Endothelial cell of umbilical vein (primary cell): Measurements from ENCODE around the gene LRRC46. TPM values are rescaled to one million over a fixed set of nuclear protein-coding genes. Genes with fewer than 3 reads are reported as not detected.

Source experiments
- BruUV-seq: library from RNA; stranded (reverse); fragments of 400-500 nt; replicated peaks from 2 replicates; lab custom pipeline; 2021; lab: Mats Ljungman, UMichigan
- CTCF ChIA-PET: fragments of 300-600, 350-600 bp; sonication (Branson Sonifier 250); formaldehyde crosslinking; loops from one replicate; lab custom pipeline; 2021; ENCODE audit warnings: antibody characterized with exemption, inconsistent platforms; lab: Charles Lee
- POLR2A ChIA-PET: fragments of 300-600, 350-600 bp; sonication (Branson Sonifier 250); formaldehyde crosslinking; loops from one replicate; lab custom pipeline; 2021; ENCODE audit warnings: antibody characterized with exemption, inconsistent platforms; lab: Charles Lee
- DNase-seq: peaks from one replicate; pipeline ENCODE4 v3.0.0-alpha.2; 2011; ENCODE audit warnings: low read depth, low spot score
- FAIRE-seq: peaks from 2 replicates; lab custom pipeline; 2011; peaks lifted over from hg19 to GRCh38; lab: Jason Lieb, UNC
- H2AFZ ChIP-seq: 2 replicates; pipeline ENCODE4 v1.6.0; 2012; ENCODE audit warnings: low read depth, low read length, control low read depth, inconsistent platforms
- H3K27ac ChIP-seq: 2 replicates; pipeline ENCODE4 v1.5.1; 2011; ENCODE audit warnings: low read depth, mild to moderate bottlenecking, control low read depth, low read length, moderate library complexity; ENCODE audit not compliant: insufficient read depth
- H3K27me3 ChIP-seq, 2 experiments: 2 replicates each; pipeline versions ENCODE4 v1.6.0 to v1.6.1; 2011; ENCODE audit warnings: low read length in 2 of 2, mixed read lengths in 1 of 2; ENCODE audit not compliant: control insufficient read depth in 2 of 2, insufficient read depth in 2 of 2
- H3K36me3 ChIP-seq, 2 experiments: 2 replicates in 1 of 2; 3 replicates in 1 of 2; pipeline ENCODE4 v1.5.1; 2011; ENCODE audit warnings: low read length in 2 of 2, mild to moderate bottlenecking in 1 of 2, moderate library complexity in 1 of 2; ENCODE audit not compliant: control insufficient read depth in 2 of 2, insufficient read depth in 2 of 2; ENCODE audit errors: extremely low read depth in 1 of 2
- H3K4me1 ChIP-seq: 3 replicates; pipeline ENCODE4 v1.5.1; 2011; ENCODE audit warnings: mild to moderate bottlenecking, low read length; ENCODE audit not compliant: control insufficient read depth, insufficient read depth; ENCODE audit errors: extremely low read depth
- H3K4me2 ChIP-seq: 2 replicates; pipeline ENCODE4 v1.6.1; 2011; ENCODE audit warnings: low read length, control low read depth, mixed read lengths; ENCODE audit not compliant: insufficient read depth
- H3K4me3 ChIP-seq, 3 experiments: fragments of 200-600 bp in 1 of 3; sonication (generic), shearing (Covaris generic) in 1 of 3; replicated peaks in 1 of 3; 2 replicates each; pipeline ENCODE4 v1.5.1; 2011 to 2016; ENCODE audit warnings: control low read depth in 3 of 3, low read length in 3 of 3, mild to moderate bottlenecking in 2 of 3, inconsistent platforms in 1 of 3, low read depth in 1 of 3, moderate library complexity in 1 of 3; ENCODE audit not compliant: insufficient read depth in 1 of 3
- H3K79me2 ChIP-seq: 2 replicates; pipeline ENCODE4 v1.6.0; 2012; ENCODE audit warnings: low read length, inconsistent platforms; ENCODE audit not compliant: control insufficient read depth, insufficient read depth
- H3K9ac ChIP-seq: replicated peaks from 2 replicates; pipeline ENCODE3; 2011; ENCODE audit warnings: low read length, control low read depth; ENCODE audit not compliant: insufficient read depth; ENCODE audit errors: extremely low read depth
- H3K9me1 ChIP-seq: replicated peaks from 3 replicates; pipeline ENCODE4 v1.6.0; 2011; ENCODE audit warnings: mild to moderate bottlenecking, low read length; ENCODE audit not compliant: control insufficient read depth, insufficient read depth; ENCODE audit errors: extremely low read depth
- H3K9me3 ChIP-seq: replicated peaks from 2 replicates; pipeline ENCODE4 v1.5.1; 2012; ENCODE audit warnings: low read length, inconsistent platforms; ENCODE audit not compliant: control insufficient read depth, insufficient read depth
- H4K20me1 ChIP-seq: replicated peaks from 2 replicates; pipeline ENCODE3; 2011; ENCODE audit warnings: mild to moderate bottlenecking, low read length; ENCODE audit not compliant: control insufficient read depth, insufficient read depth; ENCODE audit errors: extremely low read depth
- CTCF ChIP-seq, 2 donors: IDR thresholded peaks; 1 replicate in 1 of 2; 2 replicates in 1 of 2; pipeline ENCODE4 v1.5.1; 2011; ENCODE audit warnings: low read length in 2 of 2, mild to moderate bottlenecking in 2 of 2, moderate library complexity in 2 of 2, control low read depth in 1 of 2, inconsistent platforms in 1 of 2, low read depth in 1 of 2; ENCODE audit not compliant: insufficient read depth in 1 of 2; ENCODE audit errors: extremely low read depth in 1 of 2
- EZH2 ChIP-seq: IDR thresholded peaks from 2 replicates; pipeline ENCODE4 v1.6.1; 2012; ENCODE audit warnings: borderline replicate concordance, low read depth, mild to moderate bottlenecking, moderate library complexity, low read length, inconsistent platforms; ENCODE audit not compliant: severe bottlenecking
- FOS ChIP-seq: IDR thresholded peaks from 2 replicates; pipeline ENCODE4 v1.6.1; 2011; ENCODE audit warnings: mild to moderate bottlenecking, low read length, moderate library complexity, borderline replicate concordance; ENCODE audit not compliant: insufficient read depth
- GATA2 ChIP-seq: IDR thresholded peaks from 2 replicates; pipeline ENCODE4 v1.7.0; 2011; ENCODE audit warnings: low read depth, mild to moderate bottlenecking, moderate library complexity, mixed read lengths, low read length; ENCODE audit not compliant: insufficient read length, insufficient read depth
- JUN ChIP-seq: IDR thresholded peaks from 2 replicates; pipeline ENCODE4 v1.6.1; 2011; ENCODE audit warnings: borderline replicate concordance, low read depth; ENCODE audit not compliant: insufficient read length, insufficient read depth
- MAX ChIP-seq: IDR thresholded peaks from 2 replicates; pipeline ENCODE4 v1.6.1; 2011; ENCODE audit not compliant: insufficient read depth, insufficient read length
- MYC ChIP-seq: IDR thresholded peaks from one replicate; pipeline ENCODE4 v1.6.1; 2011; ENCODE audit warnings: mild to moderate bottlenecking, low read depth, low read length
- POLR2A ChIP-seq: IDR thresholded peaks from 2 replicates; pipeline ENCODE4 v1.6.1; 2012; ENCODE audit warnings: low read depth, mild to moderate bottlenecking, control low read depth, low read length
- POLR2AphosphoS5 ChIP-seq: IDR thresholded peaks from 2 replicates; pipeline ENCODE4 v1.6.1; 2012; ENCODE audit warnings: low read depth, mild to moderate bottlenecking, control low read depth, low read length, moderate library complexity; ENCODE audit not compliant: insufficient read depth
- dilution Hi-C: fragments of 300-500 bp; cut with MboI; formaldehyde crosslinking; loops from one replicate; pipeline ENCODE4 v1.15.0; 2019; ENCODE audit warnings: low sequenced_read_pairs; ENCODE audit not compliant: extremely low pct_ligation_motif_present
- intact Hi-C: fragments of 100-400 bp; cut with micrococcal nuclease; formaldehyde crosslinking; loops from one replicate; pipeline ENCODE4 v1.10.0; 2022
- polyA plus RNA-seq, 4 experiments: library from polyadenylated mRNA; depleted of rRNA in 3 of 4; stranded (reverse) in 3 of 4; unstranded in 1 of 4; fragments of >200 nt; gene quantifications; 2 replicates each; pipeline versions ENCODE4 v1.2.1 to v1.2.3, GENCODE V29; 2011 to 2012; ENCODE audit warnings: missing spikeins in 1 of 4
- total RNA-seq: library from RNA; stranded (reverse); gene quantifications from 2 replicates; pipeline ENCODE4 v1.2.3, GENCODE V29; 2021

The LRRC46 gene
- total and polyA plus RNA-seq, 2 donors (not counting 3 experiments of a cell fraction or from before 2014, with no cell fraction given), result 0.36 to 0.42 TPM

- no peaks in the 10 kb centered on the region for H3K9me3 ChIP-seq
- intact Hi-C loops, result no loop called here
- no TSS peak for BruUV-seq
- H3K27me3 ChIP-seq, result peaks cover 45 to 60% of the 10 kb centered on the region in 2 experiments
- DNase-seq, result no peak
- H2AFZ ChIP-seq, result no peak overlapping the region
- no peaks in the 10 kb centered on the region for H3K4me1 ChIP-seq
- H3K79me2 ChIP-seq, result no peaks in the 10 kb centered on the region
- TF ChIP-seq POLR2AphosphoS5, result no peak
- no peak for TF ChIP-seq GATA2
- no peak for TF ChIP-seq JUN
- TF ChIP-seq EZH2, result no peak
- TF ChIP-seq MAX, result no peak
- no peak for TF ChIP-seq CTCF (IDR thresholded peaks at IDR 0.05; ENCODE audit: extremely low read depth in 1 of 2, insufficient read depth in 1 of 2, low read depth in 1 of 2, low read length in 2 of 2)
- no peak for TF ChIP-seq POLR2A
- TF ChIP-seq FOS, result no peak
- no peak for TF ChIP-seq MYC
- no peaks in the 10 kb centered on the region for H4K20me1 ChIP-seq
- no peak overlapping the region for H3K9ac ChIP-seq
- no peaks in the 10 kb centered on the region for H3K36me3 ChIP-seq
- H3K4me3 ChIP-seq, result no peak overlapping the region
- ChIA-PET POLR2A (no interaction called here), CTCF (interaction anchor here (1.4 to 1.9 kb wide), 3 partner anchors 12 to 77 kb away, joined by 3 to 9 read pairs (median 7); no protein-coding TSS in a partner anchor)
- no peaks in the 10 kb centered on the region for H3K9me1 ChIP-seq
- FAIRE-seq, result no peak
- H3K27ac ChIP-seq, result no peak overlapping the region
- H3K4me2 ChIP-seq, result no peak overlapping the region
- dilution Hi-C loops, result no loop called here
Observed at GRCh38 chr17:47870056-47870455, 38.6 kb downstream of the LRRC46 start.
